Thoracic aorta (tissue), 2 donors: Measurements from ENCODE around the gene UBAC2. TPM values are rescaled to one million over a fixed set of nuclear protein-coding genes. Genes with fewer than 3 reads are reported as not detected.

Experiments used
- ATAC-seq: fragments of 150-250 bp; one replicate; pipeline ENCODE4 v1.8.0; 2017; ENCODE audit warnings: low read depth; ENCODE audit not compliant: insufficient number of reproducible peaks, low FRiP score
- DNase-seq: peaks from one replicate; pipeline ENCODE4 v3.0.0-alpha.2; 2020; ENCODE audit warnings: low spot score
- H3K27ac ChIP-seq, 2 donors: fragments of 200-600 bp; sonication (generic); 1 replicate in 1 of 2; 2 replicates in 1 of 2; pipeline ENCODE4 v1.5.1; 2016; ENCODE audit warnings: mild to moderate bottlenecking in 2 of 2, moderate library complexity in 2 of 2
- H3K27me3 ChIP-seq: fragments of 200-600 bp; sonication (generic); replicated peaks from 2 replicates; pipeline ENCODE4 v1.6.0; 2016; ENCODE audit warnings: mild to moderate bottlenecking; ENCODE audit not compliant: insufficient read depth
- H3K36me3 ChIP-seq: fragments of 200-600 bp; sonication (generic); one replicate; pipeline ENCODE4 v1.5.1; 2016
- H3K4me1 ChIP-seq, 2 donors: fragments of 200-600 bp; sonication (generic); 1 replicate in 1 of 2; 2 replicates in 1 of 2; pipeline versions ENCODE4 v1.5.1 to v1.6.0; 2016; ENCODE audit warnings: low read depth in 2 of 2, mild to moderate bottlenecking in 1 of 2; ENCODE audit not compliant: control insufficient read depth in 1 of 2
- H3K4me3 ChIP-seq: fragments of 200-600 bp; sonication (generic); 2 replicates; pipeline ENCODE4 v1.5.1; 2016; ENCODE audit warnings: mild to moderate bottlenecking
- H3K9me3 ChIP-seq: fragments of 200-600 bp; sonication (generic); 2 replicates; pipeline ENCODE4 v1.5.1; 2016
- total RNA-seq, 2 donors: library from RNA; depleted of rRNA; stranded (reverse); fragments of >200 nt; gene quantifications; one replicate each; pipeline versions ENCODE4 v1.1.0 to v1.2.3, GENCODE V29; 2016
- TF ChIP-seq, protein P1 (sequence below): fragments of 200-600 bp; sonication (generic); IDR thresholded peaks from one replicate; pipeline ENCODE4 v1.5.1; 2019; ENCODE audit warnings: antibody characterized with exemption

The UBAC2 gene
- total RNA-seq, 2 donors from 2014 or later = 41.3 to 49.7 TPM

DNA sequence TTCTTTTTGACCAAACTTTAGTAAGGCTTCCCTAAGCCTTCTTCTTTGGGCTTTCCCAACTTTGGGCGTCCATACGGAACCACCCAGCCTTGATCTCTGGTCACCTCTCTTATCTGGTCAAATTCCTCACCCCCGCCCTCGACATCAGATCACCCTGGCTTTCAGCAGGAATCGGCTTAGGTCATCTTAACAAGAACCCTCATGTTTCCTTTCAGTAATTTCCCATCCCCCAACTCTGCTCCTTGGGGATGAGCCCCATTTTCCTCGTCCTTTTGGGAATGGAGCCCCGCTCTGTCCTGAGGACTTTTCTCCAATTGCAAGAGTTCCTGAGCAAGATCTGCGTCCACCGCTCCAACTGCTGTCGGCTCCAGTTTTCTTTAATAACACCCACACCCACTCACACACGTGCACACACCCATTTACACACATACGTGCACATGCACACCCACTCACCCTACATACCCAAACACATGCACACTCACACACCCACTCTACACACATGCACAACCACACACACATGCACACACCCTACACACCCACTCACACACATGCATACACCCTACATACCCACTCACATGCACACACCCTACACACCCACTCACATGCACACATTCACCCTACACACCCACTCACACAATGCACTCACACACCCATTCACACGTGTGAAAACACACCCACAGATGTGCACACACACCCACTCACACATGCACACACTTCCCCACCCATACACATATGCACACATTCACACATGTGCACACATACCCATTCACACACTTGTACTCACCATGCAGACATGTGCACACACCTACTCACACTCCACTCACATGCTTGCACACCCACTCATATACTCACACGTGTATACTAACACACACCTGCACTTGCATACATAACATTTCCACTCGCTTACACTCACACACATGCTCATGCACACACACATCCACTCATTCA lies 213.7 kb downstream of the UBAC2 start:
- ATAC-seq = no peak
- H3K36me3 ChIP-seq = no peaks in the 10 kb centered on the region
- DNase-seq = no peak
- no peaks in the 10 kb centered on the region for H3K4me1 ChIP-seq
- TF ChIP-seq, protein P1, sequence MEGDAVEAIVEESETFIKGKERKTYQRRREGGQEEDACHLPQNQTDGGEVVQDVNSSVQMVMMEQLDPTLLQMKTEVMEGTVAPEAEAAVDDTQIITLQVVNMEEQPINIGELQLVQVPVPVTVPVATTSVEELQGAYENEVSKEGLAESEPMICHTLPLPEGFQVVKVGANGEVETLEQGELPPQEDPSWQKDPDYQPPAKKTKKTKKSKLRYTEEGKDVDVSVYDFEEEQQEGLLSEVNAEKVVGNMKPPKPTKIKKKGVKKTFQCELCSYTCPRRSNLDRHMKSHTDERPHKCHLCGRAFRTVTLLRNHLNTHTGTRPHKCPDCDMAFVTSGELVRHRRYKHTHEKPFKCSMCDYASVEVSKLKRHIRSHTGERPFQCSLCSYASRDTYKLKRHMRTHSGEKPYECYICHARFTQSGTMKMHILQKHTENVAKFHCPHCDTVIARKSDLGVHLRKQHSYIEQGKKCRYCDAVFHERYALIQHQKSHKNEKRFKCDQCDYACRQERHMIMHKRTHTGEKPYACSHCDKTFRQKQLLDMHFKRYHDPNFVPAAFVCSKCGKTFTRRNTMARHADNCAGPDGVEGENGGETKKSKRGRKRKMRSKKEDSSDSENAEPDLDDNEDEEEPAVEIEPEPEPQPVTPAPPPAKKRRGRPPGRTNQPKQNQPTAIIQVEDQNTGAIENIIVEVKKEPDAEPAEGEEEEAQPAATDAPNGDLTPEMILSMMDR = no peak
- no peak overlapping the region for H3K27ac ChIP-seq
- no peaks in the 10 kb centered on the region for H3K27me3 ChIP-seq
- H3K4me3 ChIP-seq = no peak overlapping the region
- H3K9me3 ChIP-seq = no peaks in the 10 kb centered on the region

DNA sequence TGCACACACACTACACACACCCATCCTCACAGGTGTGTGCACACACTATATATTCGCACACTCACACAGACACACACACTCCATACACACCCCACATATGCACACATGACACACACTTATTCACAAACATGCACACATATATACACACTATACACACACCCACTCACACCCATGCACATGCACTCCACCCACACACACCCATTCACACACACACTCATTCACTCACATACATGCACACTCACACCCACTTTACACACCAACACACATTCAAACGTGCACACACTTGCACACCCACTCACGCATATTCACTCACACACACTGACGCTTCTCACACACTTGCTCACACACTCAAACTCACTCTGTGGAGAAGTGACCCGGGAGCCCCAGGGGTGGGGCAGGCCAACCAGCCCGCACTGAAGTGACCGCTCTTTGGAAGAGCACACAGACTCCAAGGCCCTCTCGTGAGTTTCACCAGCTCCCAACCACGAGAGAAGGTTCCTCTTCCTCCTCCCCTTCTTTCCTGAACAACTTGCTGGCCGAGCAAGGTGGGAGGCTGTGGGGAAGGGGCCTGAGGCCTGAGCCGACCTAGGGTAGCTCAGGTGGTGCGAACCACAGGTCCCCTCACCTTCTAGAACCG lies 214.5 kb downstream of the UBAC2 start:
- Histone ChIP-seq H3K4me1 (no peaks in the 10 kb centered on the region), H3K27ac (no peak overlapping the region), H3K4me3 (no peak overlapping the region), H3K36me3 (no peaks in the 10 kb centered on the region), H3K9me3 (no peaks in the 10 kb centered on the region), H3K27me3 (no peaks in the 10 kb centered on the region)
- ATAC-seq (no peak), DNase-seq (no peak)
- TF ChIP-seq, protein P1 = no peak

DNA sequence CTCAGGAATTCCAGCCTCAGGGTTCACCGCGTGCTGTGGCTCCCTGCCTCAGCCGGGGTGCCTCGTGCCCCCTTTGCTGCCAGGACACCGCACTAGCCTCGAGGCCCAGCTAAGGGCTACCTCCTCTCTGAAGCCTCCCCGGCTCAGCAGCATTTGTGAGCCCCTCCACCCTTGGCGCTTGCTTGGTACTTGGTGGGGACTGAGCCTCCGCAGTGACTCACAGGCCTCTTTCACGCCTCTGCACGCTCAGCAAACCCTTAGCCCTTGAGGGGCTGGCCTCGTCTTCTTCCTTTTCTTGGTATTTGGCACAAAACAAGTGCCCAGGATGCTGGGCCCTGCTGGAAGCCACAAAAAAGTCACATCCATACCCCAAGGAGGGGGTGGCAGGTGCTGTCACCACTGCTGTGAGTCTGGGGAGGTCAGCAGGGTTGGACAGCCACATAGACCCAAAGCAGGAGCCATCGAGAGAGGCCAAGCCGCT lies 215.2 kb downstream of the UBAC2 start:
- ATAC-seq (no peak), DNase-seq (no peak)
- no peak overlapping the region for H3K27ac ChIP-seq

DNA sequence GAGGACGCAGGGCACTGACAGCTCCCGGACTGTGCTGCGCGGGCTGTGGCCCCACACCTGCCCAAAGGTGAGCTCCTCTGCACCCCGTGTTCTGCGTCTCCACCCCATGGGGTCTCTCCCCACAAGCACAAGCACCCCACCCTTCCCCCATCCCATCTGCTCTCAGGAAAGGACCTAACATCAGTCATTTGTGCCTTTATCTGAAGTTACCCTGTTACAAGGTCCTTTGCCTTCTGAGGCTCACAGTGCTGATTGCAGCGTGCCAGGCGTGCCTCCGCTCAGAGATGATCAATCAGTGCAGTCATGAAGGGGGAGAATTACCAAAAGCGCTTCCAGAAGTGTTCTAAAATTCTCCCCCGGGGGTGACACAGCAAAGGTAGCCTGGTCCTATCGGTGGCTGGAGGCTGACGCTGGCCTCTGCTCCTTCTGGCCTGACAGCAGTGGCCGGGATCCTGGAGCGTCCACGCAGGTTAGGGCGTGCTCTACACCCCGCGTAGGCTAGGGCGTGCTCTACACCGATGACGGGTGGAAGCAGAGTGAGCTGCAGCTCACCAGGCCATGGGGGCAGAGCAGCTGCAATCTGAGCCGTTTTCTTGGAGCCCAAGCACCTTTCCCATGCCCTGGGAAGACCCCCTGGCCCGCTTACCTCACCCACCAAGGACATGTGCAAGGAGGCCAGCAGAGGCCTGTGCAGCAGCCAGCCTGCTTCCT lies 215.9 kb downstream of the UBAC2 start:
- no peak for DNase-seq
- no peak overlapping the region for H3K4me3 ChIP-seq
- H3K27me3 ChIP-seq = no peaks in the 10 kb centered on the region
- TF ChIP-seq, protein P1 = no peak
- H3K36me3 ChIP-seq = no peaks in the 10 kb centered on the region
- ATAC-seq = no peak
- no peak overlapping the region for H3K27ac ChIP-seq
- no peaks in the 10 kb centered on the region for H3K9me3 ChIP-seq
- no peaks in the 10 kb centered on the region for H3K4me1 ChIP-seq

More for the DNA sequence above, 215.2 kb downstream of the UBAC2 start:
- TF ChIP-seq, protein P1 = no peak
- Histone ChIP-seq H3K4me3 (no peak overlapping the region), H3K9me3 (no peaks in the 10 kb centered on the region), H3K27me3 (no peaks in the 10 kb centered on the region), H3K4me1 (no peaks in the 10 kb centered on the region), H3K36me3 (no peaks in the 10 kb centered on the region)
